Measurements from ENCODE around the gene ATL2. TPM values are rescaled to one million over a fixed set of nuclear protein-coding genes. Genes with fewer than 3 reads are reported as not detected.
A peak's percentile ranks its signal among the peaks of the same experiment; 100 is the strongest.

The ATL2 gene
- total RNA-seq, 2 donors from 2014 or later = 43.6 to 62.6 TPM

DNA sequence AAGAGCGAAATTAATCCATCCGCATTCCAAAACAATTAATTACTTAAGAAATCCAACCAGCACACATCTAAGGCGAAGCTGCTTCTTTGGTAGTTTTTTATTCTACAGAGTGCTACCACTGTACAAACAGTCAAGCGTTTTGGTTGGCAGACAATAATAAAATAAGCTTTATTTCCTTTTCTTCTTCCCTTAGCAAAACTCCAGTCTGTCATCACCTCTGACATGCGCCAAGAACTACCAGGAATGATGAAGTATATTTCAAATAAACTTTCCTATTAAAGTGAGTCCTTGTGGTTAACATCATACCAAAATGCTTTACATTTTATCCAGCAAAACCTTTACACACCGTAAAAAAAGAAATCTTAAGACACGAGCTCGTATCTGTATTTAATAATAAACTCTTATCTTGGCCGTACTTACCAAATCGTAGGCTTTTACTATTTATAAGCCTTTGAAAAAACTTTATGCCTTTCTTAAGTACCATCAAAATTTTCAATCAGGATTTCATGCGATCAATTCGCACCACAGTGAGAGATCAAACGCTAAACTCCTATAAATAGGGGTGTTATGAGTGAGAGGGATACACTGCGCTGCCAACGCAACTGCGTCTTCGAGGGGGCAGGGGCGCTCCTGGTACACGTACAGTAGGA, 1.3 kb downstream of the ATL2 start:
- DNase-seq (peak in 1 of 4 donors; percentile 65), ATAC-seq (no peak)
- WGBS, 2 donors = 8% methylated on average over 19 of the region's 19 CpGs
- no peak for TF ChIP-seq POLR2A (IDR thresholded peaks at IDR 0.05)
- TF ChIP-seq, protein P1, sequence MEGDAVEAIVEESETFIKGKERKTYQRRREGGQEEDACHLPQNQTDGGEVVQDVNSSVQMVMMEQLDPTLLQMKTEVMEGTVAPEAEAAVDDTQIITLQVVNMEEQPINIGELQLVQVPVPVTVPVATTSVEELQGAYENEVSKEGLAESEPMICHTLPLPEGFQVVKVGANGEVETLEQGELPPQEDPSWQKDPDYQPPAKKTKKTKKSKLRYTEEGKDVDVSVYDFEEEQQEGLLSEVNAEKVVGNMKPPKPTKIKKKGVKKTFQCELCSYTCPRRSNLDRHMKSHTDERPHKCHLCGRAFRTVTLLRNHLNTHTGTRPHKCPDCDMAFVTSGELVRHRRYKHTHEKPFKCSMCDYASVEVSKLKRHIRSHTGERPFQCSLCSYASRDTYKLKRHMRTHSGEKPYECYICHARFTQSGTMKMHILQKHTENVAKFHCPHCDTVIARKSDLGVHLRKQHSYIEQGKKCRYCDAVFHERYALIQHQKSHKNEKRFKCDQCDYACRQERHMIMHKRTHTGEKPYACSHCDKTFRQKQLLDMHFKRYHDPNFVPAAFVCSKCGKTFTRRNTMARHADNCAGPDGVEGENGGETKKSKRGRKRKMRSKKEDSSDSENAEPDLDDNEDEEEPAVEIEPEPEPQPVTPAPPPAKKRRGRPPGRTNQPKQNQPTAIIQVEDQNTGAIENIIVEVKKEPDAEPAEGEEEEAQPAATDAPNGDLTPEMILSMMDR (IDR thresholded peaks at IDR 0.05) = no peak
- no peaks in the 10 kb centered on the region for H3K36me3 ChIP-seq (replicated peaks in 1 of 2; ENCODE audit: insufficient read depth in 1 of 2, low read depth in 2 of 2)
- peaks cover 30% of the 10 kb centered on the region for H3K4me1 ChIP-seq
- H3K27me3 ChIP-seq = no peaks in the 10 kb centered on the region
- intact Hi-C loops (cut with DNase I) = no loop called here
- no peaks in the 10 kb centered on the region for H3K9me3 ChIP-seq
- peak overlapping the region; percentile 91 to 99 (median 97) for H3K27ac ChIP-seq
- peak overlapping the region; percentile 29 to 52 for H3K4me3 ChIP-seq

DNA sequence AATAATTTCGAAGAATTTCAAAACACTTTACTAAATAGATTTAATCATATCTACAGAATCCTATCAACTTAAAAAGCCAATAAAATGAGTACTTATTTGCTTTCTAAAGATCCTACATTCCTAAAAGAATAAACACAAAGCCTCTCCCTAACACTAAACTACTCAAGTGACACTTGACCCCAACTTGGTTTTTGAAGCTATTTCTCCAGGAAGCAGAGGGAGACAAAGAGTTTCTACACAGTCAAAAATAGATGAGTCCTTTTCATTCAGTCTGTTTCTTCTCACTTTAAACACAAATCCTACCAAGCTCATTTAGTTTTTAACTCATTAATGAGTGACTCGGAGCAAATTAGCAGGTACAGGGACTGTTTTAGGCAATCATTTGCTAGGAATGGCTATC, 2.1 kb downstream of the ATL2 start:
- ATAC-seq (no peak), DNase-seq (no peak)
- intact Hi-C loops (cut with DNase I) = no loop called here
- Histone ChIP-seq H3K9me3 (no peaks in the 10 kb centered on the region), H3K27ac (peak overlapping the region in 1 of 4 donors; percentile 99), H3K27me3 (no peaks in the 10 kb centered on the region), H3K4me1 (peaks cover 30% of the 10 kb centered on the region), H3K36me3 (replicated peaks in 1 of 2; ENCODE audit: insufficient read depth in 1 of 2, low read depth in 2 of 2) (no peaks in the 10 kb centered on the region), H3K4me3 (no peak overlapping the region)
- WGBS, 2 donors = 34 to 40% methylated on average over 2 of the region's 2 CpGs
- TF ChIP-seq, protein P1 (IDR thresholded peaks at IDR 0.05) = no peak
- TF ChIP-seq POLR2A (IDR thresholded peaks at IDR 0.05) = no peak

DNA sequence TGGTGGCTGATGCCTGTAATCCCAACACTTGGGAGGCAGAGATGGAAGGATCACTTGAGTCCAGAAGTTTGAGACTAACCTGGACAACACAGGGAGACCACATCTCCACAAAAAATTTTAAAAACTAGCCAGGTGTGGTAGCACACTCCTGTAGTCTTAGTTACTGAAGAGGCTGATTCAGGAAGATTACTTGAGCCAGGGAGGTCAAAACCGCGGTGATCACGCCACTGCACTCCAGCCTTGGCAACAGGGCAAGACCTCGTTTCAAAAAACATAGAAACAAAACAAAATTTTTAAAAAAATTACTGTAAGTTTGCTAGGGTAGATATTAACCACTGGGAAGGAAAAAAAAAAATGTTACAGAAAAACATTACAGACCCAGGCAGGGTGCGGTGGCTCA, 5.8 kb downstream of the ATL2 start:
- no peaks in the 10 kb centered on the region for H3K27me3 ChIP-seq
- intact Hi-C loops (cut with DNase I) = no loop called here

DNA sequence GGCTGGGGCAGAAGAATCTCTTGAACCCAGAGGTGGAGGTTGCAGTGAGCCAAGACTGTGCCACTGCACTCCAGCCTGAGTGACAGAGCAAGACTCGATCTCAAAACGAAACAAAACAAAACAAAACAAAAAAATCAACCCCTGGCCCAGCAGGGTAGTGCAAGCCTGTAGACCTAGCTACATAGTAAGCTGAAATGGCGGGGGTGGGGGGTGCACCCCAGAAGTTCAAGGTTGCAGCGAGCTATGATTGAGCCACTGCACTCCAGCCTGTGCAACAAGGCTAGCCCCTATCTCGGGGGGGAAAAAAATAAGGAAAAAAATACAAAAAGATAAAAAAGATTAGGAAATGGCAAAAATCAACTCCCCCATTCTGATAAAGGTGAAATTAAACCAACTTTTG, 6.4 kb downstream of the ATL2 start:
- TF ChIP-seq POLR2A (IDR thresholded peaks at IDR 0.05) = no peak
- TF ChIP-seq, protein P1 (IDR thresholded peaks at IDR 0.05) = no peak
- no peak overlapping the region for H3K4me3 ChIP-seq
- DNase-seq (no peak), ATAC-seq (peak; percentile 21)
- H3K27ac ChIP-seq = no peak overlapping the region
- no peaks in the 10 kb centered on the region for H3K27me3 ChIP-seq
- H3K9me3 ChIP-seq = no peaks in the 10 kb centered on the region
- peaks cover 43% of the 10 kb centered on the region for H3K4me1 ChIP-seq
- 81 to 92% methylated on average over 5 of the region's 5 CpGs for WGBS, 2 donors
- H3K36me3 ChIP-seq (replicated peaks in 1 of 2; ENCODE audit: insufficient read depth in 1 of 2, low read depth in 2 of 2) = no peaks in the 10 kb centered on the region
- intact Hi-C loops (cut with DNase I) = no loop called here

More for the DNA sequence above, 5.8 kb downstream of the ATL2 start:
- 80 to 83% methylated on average over 5 of the region's 5 CpGs for WGBS, 2 donors
- Histone ChIP-seq H3K27ac (no peak overlapping the region), H3K36me3 (replicated peaks in 1 of 2; ENCODE audit: insufficient read depth in 1 of 2, low read depth in 2 of 2) (no peaks in the 10 kb centered on the region), H3K4me3 (no peak overlapping the region), H3K4me1 (peaks cover 39% of the 10 kb centered on the region), H3K9me3 (no peaks in the 10 kb centered on the region)
- TF ChIP-seq POLR2A (IDR thresholded peaks at IDR 0.05) = no peak
- TF ChIP-seq, protein P1 (IDR thresholded peaks at IDR 0.05) = no peak
- ATAC-seq (no peak), DNase-seq (no peak)

DNA sequence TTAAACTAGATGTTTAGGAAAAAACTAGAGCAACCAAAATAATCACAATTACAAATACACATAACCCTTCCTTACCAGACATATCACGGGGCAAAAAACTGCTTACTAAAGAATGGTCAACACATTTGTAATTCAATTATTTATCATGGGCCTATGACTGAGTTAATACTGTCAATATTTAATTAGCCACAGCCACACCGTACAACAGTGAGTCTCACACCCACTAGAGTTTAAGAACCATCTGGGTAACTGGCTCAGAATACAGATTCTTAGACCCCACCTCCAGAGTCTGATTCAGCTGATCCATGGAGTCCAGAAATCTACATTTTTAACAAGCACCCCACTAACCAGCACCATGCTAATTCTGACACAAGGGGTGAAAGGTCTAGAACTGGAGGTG, 14.8 kb downstream of the ATL2 start:
- H3K4me1 ChIP-seq = peaks cover 40% of the 10 kb centered on the region

More for the DNA sequence above, 14.8 kb downstream of the ATL2 start:
- no peak overlapping the region for H3K4me3 ChIP-seq
- H3K9me3 ChIP-seq = no peaks in the 10 kb centered on the region
- H3K36me3 ChIP-seq (replicated peaks in 1 of 2; ENCODE audit: insufficient read depth in 1 of 2, low read depth in 2 of 2) = no peaks in the 10 kb centered on the region
- intact Hi-C loops (cut with DNase I) = no loop called here
- ATAC-seq (peak; percentile 60), DNase-seq (no peak)
- TF ChIP-seq, protein P1 (IDR thresholded peaks at IDR 0.05) = no peak
- TF ChIP-seq POLR2A (IDR thresholded peaks at IDR 0.05) = no peak
- H3K27ac ChIP-seq = peak overlapping the region in 3 of 4 donors; percentile 31 to 48 (median 41)
- WGBS, 2 donors = 7 to 19% methylated on average over 2 of the region's 2 CpGs
- no peaks in the 10 kb centered on the region for H3K27me3 ChIP-seq
